ENCODE measurements around the gene SERPINB1.
"Not testable (repeated sequence)": the region's sequence is repeated elsewhere in the genome, so short reads cannot be mapped to it uniquely, and the experiment has no call there.

Gene SERPINB1

GRCh38 chr6:2810092-2810671 is 31.5 kb downstream of the SERPINB1 start:
- no peak for DNase-seq

DNA sequence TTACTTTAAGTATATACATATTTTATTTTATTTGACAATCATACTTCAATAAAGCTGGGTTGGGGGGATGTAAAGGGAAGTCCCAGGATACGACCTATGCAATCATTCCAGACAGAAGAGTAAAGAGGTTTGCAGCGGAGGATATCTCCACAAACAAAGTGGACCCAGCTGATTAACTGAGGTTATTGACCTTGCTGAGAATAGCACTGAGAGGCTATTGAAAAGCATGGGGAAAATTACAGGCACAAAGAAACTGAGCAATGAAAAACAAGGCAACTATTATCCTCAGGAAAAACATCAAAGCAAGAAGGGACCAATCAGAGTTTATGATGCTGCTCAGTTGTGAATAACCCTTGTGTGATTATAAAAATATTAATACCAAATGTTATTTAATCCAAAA is 32.6 kb downstream of the SERPINB1 start:
- no peak for DNase-seq

DNA sequence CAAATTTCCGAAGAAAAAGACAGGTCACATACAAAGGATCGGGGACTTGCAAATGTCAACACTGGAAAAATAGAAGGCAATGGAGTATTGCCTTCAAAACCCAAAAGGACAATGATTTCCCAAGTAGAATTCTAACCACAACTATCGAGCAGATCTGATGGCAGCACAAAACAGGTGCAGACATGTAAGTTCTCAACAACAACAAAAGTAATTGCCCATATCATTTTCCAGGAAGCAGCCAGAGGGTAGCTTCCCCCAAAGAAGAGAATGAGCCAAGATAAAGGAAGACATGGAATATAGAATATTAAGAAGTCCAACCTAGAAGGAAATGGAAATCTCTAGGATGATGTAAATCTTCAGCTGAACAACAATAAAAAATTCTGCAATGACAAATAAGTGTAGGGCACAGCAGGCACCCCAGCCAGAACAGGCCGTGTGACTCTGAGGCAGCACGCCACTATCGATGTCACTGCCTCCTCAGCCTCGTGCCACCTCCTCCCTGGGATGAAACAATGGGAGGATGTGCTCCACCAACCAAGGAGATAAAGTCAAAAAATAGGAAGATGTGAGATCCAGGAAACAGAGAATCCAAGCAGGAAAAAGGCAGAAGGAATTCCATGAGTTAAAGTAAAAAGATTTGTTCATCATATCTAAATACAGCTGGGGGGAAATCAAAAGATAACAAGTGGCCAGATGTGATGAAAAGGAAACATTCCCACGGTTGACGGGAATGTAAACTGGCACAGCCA is 34.1 kb downstream of the SERPINB1 start:
- no peak for DNase-seq

DNA sequence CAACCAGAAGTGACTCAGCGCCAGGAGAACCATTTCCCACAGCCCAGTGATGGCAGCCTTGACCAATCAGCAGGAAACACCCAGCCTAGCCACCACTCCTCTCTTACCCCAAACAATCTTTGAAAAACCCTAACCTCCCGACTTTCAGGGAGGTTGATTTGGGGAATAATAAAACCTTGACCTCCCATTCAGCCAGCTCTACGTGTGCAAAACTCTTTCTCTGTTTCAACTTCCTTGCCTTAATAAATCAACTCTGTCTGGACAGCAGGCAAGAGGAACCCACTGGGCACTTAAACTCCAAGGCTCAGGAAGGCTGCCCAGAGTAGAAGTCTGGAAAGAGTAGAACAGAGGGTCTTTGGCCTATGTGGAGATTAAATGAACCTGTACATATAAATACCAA is 35.0 kb downstream of the SERPINB1 start:
- no peak for DNase-seq

- no peak for DNase-seq
These were observed 36.6 kb downstream of the SERPINB1 start for GRCh38 chr6:2805031-2805430.

DNA sequence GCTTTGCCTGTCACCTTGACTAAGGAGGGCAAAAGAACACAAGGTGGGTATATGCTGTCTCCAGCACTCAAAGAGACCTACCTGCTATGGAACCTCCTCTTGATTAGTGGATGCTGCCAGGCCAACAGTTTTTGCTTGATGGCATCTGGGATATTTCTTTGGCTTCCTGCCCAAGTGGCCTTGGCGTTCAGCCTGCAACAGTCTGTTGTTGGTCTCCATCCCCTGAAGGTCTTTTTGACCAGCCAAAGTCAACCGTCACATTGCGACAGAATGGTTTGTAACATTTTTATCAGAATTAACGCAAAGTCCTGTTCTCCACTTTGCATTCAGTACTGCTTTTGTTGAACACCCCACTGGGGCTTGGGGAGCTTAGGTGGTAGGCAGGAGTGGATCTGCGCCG is 37.1 kb downstream of the SERPINB1 start:
- no peak for DNase-seq

- no peak for DNase-seq
These were observed 37.8 kb downstream of the SERPINB1 start for GRCh38 chr6:2803731-2804429.

DNA sequence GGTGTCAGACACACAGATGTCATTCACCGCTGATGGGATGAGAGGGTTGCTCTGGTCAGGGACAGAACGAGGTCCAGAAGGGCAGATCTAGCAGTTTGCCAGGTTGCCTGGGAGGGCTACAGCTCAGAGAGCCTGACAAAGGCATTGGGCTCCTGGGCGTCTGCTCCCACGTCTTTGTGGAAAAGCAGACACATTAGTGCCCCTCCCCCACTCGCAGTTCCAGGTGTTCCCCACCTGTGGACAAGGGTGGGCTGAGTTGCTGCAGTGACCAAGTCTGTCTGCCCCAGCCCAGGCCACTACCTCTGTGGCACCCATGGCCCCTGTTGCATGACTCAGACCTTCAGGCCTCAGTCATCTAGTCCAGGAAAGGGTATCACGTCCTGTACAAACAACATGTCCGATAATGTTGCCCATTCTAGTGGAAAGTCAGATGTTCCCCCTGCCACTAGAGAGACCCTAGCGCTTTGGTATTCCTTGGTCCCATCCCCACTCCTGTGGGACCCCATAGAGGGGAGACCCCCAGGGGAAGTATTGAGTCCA is 39.1 kb downstream of the SERPINB1 start:
- DNase-seq: no peak

- DNase-seq: not testable (repeated sequence)
These were observed 40.0 kb downstream of the SERPINB1 start for GRCh38 chr6:2801687-2802086.

GRCh38 chr6:2800552-2801316 is 40.9 kb downstream of the SERPINB1 start:
- DNase-seq: no peak

DNA sequence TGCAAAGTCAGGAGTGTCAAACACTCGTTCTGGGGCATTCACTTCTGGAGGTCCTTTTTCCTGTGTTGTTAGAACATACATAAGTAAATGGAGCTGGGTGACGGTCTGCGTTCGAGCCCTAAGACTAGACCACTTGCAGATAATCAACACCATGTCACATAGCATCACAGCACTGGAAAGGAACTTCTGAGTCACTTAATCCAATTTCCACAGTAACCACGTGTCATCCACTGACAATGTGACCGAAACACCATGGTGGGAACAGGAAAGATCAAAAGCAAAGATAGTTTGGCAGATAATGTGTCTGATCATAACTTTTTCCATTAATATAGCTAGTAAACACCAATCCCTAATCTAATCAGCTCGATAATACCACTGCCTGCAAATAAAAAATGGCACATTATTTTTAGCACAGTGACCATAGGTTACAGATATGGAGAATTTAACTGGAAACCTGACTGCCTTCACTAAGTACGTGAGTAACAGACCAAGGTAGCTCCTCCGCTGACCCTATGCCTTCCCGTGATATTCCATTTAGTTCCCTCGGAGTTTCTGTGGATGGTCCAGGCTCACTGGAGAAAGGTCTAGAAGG is 41.6 kb downstream of the SERPINB1 start:
- no peak for DNase-seq

- DNase-seq: no peak
These were observed 43.0 kb downstream of the SERPINB1 start for GRCh38 chr6:2798586-2799134.

DNA sequence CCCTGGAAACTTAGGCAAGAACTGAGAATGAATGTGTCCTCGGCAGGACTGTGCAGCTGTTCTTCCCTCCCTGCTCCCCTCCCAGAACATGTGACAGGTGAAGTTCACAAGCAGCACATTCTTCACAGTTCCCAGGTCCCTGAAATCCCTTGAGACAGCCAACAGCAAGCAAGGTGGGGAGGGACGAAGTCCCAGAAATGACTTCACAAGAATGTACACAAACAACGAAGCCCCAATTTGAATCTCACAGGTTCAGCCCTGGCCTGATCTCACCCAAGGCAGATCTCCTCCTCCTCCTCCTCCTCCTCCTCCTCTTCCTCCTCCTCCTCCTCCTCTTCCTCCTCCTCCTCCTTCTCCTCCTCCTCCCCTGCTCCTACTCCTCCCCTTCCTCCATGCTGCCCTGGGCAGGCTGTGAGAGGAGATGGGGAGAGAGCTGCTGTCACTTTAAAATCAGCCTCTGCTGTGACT is 44.1 kb downstream of the SERPINB1 start:
- DNase-seq: no peak

DNA sequence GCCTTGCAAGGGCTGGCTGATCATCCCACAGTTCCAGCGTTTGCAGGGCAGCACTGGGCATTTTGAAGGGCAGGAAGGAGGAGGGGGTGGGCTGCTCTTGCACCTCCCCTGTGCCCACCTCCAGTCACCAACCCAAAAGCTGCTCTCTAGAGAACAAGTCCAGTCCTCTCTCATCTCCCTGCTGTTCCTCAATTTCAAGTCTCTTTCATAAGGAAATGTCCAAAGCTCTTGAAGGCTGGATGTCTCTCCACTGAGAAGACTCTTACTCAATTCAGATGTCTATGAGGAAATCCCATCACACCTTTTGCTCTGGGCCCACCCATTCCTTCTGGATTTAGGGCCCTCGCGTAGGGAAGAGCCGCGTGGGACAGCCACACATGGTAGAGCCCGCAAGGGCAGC is 44.8 kb downstream of the SERPINB1 start:
- DNase-seq: no peak

- DNase-seq: no peak
These were observed 45.7 kb downstream of the SERPINB1 start for GRCh38 chr6:2795956-2796355.

GRCh38 chr6:2795162-2795561 is 46.5 kb downstream of the SERPINB1 start:
- DNase-seq: no peak

GRCh38 chr6:2794171-2794730 is 47.4 kb downstream of the SERPINB1 start:
- DNase-seq: no peak

- no peak for DNase-seq
These were observed 48.0 kb downstream of the SERPINB1 start for GRCh38 chr6:2793534-2794151.

DNA sequence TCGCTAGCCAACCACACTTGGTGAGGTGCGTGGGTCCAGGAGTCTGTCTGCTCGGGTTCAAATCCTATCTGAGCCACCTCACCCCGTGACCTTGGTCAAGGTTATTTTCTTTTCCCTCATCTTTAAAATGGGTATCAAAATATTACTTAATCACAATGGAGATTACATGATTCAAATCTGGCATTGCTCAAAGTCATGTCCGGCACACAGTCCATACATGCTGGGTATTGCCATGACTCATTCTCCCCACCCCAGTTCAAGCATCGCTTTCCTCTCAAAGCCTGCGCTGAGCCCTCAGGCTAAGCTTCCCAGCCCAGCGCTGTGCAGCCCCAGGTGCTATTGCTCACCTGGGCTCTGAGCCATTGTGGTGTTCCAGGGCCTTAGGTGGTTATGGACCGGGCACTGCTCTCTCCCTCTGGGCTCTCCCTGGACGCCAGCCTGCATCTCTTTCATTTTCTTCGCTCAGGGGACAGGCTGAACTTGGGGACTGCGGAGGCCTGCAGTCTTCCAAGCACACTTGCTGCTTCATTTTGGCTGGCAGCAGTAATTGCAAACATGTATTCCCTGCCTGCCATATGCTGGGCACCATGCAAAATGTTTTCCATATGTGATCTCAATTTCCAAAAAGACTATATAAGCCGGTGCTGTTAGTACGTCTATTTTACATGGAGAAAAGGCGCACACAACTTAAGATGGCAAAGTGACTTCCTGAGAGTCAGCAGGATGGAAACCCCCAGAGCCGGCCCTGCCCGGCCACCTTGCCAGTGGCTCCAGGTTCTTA is 49.1 kb downstream of the SERPINB1 start:
- DNase-seq: no peak

- no peak for DNase-seq
These were observed 50.2 kb downstream of the SERPINB1 start for GRCh38 chr6:2791450-2791974.

All from activated CD4-positive, alpha-beta T cell treated with anti-CD3 and anti-CD28 coated beads, Interleukin-2, amount 50 U/mL, for 1 hour (primary cell).